HG02678 (cell line): ENCODE results near the gene NRG4.
"Not testable (repeated sequence)": the region's sequence is repeated elsewhere in the genome, so short reads cannot be mapped to it uniquely, and the experiment has no call there.

Experiments used
- ATAC-seq: cut with Tn5 transposase; IDR thresholded peaks from one replicate; pipeline ENCODE4 v1.9.1; 2021; ENCODE audit warnings: mild to moderate bottlenecking, moderate library complexity; ENCODE audit not compliant: unreplicated experiment

The NRG4 gene

DNA sequence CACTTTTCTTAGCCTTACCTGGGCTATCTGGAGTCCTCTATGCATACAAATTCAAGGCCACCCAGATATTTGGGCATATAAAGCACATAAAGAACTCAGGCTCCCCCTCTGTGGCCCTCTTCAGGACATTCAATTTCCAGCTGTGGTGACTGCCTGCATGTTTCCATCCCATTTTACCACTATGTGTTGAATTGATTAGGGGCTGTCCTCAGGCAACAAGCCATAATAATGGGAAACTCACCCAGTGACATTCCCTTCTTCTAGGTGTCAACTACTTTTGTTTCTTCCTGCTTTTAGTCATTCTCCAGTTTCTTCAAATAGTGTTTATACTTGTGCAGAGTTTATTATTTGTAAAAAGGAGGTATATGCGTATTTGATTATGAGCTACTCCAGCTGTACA lies 18.0 kb downstream of the NRG4 start:
- no peak for ATAC-seq

DNA sequence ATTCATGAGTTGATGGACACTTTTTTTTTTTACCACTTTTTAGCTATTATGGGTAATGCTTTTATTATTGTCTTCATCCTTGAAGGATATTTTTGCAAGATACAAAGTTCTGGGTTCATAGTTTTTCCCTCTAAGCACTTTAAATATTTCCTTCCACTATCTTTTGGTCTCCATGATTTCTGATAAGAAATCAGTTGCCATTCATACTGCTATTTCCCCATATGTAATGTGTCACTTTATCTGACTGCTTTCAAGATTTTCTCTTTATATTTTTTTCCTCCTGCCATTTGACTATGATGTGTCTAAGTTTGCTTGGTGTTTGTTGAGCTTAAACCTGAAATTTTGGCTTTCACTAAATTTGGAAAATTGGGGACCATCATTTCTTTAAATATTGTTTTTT lies 19.3 kb downstream of the NRG4 start:
- ATAC-seq = no peak

- ATAC-seq = no peak
These were observed 22.3 kb downstream of the NRG4 start for GRCh38 chr15:75989875-75990274.

- no peak for ATAC-seq
These were observed 23.2 kb downstream of the NRG4 start for GRCh38 chr15:75989045-75989444.

- ATAC-seq = no peak
These were observed 26.3 kb downstream of the NRG4 start for GRCh38 chr15:75985971-75986370.

DNA sequence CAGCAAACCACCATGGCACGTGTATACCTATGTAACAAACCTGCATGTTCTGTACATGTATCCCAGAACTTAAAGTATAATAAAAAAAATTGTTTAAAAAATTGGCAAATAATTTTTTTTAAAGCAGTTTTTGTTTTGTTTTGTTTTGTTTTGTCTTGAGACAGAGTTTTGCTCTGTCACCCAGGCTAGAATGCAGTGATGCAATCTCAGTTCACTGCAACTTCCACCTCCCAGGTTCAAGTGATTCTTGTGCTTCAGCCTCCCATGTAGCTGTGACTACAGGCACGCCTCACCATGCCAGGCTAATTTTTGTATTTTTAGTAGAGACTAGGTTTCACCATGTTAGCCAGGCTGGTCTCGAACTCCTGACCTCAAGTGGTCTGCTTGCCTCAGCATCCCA lies 27.5 kb downstream of the NRG4 start:
- not testable (repeated sequence) for ATAC-seq

DNA sequence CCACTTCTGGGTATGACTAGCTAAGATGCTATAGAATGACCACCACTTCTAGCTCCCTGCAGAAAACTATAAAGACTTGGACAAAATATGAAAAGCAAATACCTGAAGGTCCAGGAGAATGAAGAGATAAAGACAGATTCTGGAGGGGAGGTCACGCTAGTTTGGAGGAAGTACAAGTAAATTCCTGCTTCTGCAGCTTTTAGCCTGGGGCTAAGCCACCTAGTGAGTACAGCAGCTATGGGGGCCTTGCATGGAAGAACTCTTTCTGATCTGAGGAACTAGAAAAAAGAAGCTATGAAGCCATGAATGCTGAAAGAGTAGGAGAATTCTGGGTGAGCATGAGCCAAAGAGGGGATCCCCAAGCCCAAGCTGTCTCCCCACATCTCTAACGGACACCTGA lies 29.8 kb downstream of the NRG4 start:
- ATAC-seq = no peak

DNA sequence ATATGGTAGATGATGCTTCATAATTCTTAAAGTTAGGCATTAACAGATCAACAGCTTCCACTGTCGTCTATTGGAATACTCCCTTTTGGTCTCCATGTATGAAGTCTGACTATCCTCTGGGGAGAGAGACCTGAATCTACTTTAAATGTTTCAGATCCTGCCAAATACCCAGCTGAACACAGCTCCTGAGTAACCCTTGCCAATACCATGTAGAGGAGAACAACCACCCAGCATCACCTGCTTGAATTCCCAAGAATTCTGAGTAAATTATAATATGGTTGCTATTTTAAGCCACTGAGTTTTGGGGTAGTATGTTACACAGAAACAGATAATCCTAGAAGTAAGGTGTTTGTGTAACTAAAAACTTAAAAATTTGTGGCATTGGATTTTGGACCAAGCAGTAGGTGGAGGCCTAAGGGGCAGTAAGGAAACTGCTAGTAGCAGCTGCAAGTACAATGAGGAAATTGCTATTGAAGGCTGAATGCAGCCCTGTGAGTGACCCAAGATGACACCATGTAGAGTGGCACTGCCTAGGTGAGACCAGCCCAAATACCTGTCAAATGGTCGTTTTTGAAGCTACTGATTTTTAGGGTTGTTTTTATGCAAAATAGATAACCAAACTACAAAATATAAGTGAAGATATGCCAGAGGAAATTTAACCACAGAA lies 30.9 kb downstream of the NRG4 start:
- ATAC-seq = no peak

DNA sequence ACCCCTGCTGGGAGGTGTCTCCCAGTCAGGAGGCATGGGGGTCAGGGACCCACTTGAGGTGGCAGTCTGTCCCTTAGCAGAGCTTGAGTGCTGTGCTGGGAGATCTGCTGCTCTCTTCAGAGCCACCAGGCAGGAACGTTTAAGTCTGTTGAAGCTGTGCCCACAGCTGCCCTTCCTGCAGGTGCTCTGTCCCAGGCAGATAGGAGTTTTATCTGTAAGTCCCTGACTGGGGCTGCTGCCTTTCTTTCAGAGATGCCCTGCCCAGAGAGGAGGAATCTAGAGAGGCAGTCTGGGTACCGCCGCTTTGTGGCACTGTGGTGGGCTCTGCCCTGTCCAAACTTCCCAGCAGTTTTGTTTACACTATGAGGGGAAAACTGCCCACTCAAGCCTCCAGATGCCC lies 35.5 kb downstream of the NRG4 start:
- not testable (repeated sequence) for ATAC-seq

- no peak for ATAC-seq
These were observed 46.2 kb downstream of the NRG4 start for GRCh38 chr15:75966073-75966472.

- ATAC-seq = no peak
These were observed 50.9 kb downstream of the NRG4 start for GRCh38 chr15:75961331-75961730.

DNA sequence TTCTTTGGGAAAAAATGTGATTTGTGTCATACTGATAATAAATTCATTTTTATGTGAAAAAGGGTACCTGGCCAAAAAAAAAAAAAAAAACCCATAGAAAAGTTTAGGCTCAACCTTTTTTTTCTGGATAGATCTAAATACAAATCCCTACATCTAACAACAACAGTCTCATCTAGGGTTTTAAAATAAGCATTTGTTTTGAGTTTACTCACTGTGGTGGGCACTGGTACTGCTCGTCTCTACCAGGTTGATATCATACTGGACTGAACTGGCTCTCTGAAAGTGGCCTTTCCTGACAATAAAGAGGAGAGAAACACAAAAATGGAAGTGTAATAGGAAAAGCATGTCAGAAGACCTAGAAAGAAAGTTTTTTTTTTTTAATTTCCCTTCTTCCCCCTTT lies 56.5 kb downstream of the NRG4 start:
- no peak for ATAC-seq

GRCh38 chr15:75952525-75952924 lies 59.7 kb downstream of the NRG4 start:
- ATAC-seq = no peak

DNA sequence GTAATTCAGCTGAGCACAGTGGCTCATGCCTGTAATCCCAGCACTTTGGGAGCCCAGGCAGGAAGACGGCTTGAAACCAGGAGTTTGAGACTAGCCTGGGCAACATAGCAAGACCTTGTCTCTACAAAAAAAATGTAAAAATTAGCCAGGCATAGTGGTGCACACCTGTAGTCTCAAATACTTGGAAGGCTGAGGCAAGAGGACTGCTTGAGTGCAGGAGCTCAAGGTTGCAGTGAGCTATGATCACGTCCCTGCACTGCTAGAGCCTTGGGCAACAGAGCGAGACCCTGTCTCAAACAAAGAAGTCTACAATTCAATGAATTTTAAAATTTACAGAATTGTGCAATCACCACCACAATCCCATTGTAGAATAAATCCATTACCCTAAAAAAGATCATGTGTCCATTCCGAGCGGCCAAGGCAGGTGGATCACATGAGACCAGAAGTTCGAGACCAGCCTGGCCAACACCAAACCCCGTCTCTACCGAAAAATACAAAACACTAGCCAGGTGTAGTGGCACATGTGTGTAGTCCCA lies 63.4 kb downstream of the NRG4 start:
- ATAC-seq = no peak

- ATAC-seq = no peak
These were observed 65.1 kb downstream of the NRG4 start for GRCh38 chr15:75947092-75947491.

- ATAC-seq = no peak
These were observed 66.3 kb downstream of the NRG4 start for GRCh38 chr15:75945953-75946352.

GRCh38 chr15:75943713-75944215 lies 68.5 kb downstream of the NRG4 start:
- ATAC-seq = no peak

GRCh38 chr15:75943246-75943645 lies 69.0 kb downstream of the NRG4 start:
- ATAC-seq = no peak

DNA sequence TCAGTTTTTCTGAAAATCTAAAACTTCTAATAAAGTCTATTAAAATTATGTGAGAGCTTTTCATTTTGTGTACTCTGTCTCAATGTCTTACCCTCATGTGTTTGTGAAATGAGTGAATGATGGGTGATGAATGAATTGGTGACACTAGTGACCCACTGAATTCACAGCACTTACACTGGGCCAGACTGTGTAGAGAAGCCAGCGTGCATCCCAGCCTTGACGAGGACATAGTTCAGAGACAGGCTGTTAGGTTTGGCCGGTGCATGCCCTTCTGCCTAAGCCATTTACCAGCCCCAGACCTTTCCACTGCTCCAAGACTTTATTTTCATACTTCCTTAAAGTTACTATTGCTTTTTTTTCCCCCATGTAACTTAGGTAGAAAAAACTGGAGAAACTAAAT lies 69.8 kb downstream of the NRG4 start:
- ATAC-seq = no peak

GRCh38 chr15:75930866-75931265 lies 81.4 kb downstream of the NRG4 start:
- no peak for ATAC-seq

DNA sequence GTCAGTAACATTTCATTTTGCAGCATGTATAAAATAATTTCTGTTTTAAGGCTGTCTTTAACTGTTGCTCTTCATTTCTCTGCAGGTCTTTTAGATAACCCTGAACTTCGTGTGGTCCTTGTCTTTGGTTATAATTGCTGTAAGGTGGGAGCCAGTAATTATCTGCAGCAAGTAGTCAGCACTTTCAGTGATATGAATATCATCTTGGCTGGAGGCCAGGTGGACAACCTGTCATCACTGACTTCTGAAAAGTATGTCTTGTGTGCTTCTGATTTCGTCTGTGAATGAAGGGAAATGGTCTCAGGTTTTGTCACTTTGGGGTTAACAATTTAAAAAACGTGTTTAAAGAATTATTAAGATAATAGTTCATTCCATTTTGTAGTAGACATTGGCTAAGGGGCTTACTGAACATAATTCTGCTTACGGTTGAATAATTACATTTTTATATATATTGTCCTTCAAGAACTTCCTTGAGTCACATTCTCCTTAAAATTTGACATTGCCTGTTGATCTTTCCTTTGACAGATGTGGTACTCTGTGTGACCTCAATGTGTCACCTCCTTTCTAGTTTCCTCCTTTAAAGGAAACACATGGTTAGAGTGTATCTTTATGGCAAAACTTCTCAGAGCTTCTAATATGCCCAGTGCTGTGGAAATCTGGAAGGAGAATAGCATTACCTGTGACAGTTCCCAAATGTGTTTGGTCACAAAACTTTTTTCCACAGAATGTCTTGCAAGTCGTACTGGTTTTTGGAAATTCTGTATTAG lies 82.2 kb downstream of the NRG4 start:
- no peak for ATAC-seq
